ENCODE data around the gene ALPK1. TPM values are rescaled to one million over a fixed set of nuclear protein-coding genes. Genes with fewer than 3 reads are reported as not detected.

ALPK1 gene
- total RNA-seq, 4 donors from 2014 or later = 12.6 to 19.9 (median 14.8) TPM

GRCh38 chr4:112374850-112375249 is 77.7 kb downstream of the ALPK1 start:
- Histone ChIP-seq H3K9me3 (no peaks in the 10 kb centered on the region), H3K27ac (replicated peaks in 1 of 4) (no peak overlapping the region), H3K27me3 (no peaks in the 10 kb centered on the region), H3K4me3 (no peak overlapping the region), H3K36me3 (peaks cover 0 to 20% (median 14%) of the 10 kb centered on the region in 4 donors), H3K4me1 (no peaks in the 10 kb centered on the region)
- no peak for DNase-seq (ENCODE audit: extremely low spot score)
- intact Hi-C loops (cut with DNase I) = no loop called here
- TF ChIP-seq POLR2A (IDR thresholded peaks at IDR 0.05; ENCODE audit: low read depth) = no peak
- TF ChIP-seq, protein P1, sequence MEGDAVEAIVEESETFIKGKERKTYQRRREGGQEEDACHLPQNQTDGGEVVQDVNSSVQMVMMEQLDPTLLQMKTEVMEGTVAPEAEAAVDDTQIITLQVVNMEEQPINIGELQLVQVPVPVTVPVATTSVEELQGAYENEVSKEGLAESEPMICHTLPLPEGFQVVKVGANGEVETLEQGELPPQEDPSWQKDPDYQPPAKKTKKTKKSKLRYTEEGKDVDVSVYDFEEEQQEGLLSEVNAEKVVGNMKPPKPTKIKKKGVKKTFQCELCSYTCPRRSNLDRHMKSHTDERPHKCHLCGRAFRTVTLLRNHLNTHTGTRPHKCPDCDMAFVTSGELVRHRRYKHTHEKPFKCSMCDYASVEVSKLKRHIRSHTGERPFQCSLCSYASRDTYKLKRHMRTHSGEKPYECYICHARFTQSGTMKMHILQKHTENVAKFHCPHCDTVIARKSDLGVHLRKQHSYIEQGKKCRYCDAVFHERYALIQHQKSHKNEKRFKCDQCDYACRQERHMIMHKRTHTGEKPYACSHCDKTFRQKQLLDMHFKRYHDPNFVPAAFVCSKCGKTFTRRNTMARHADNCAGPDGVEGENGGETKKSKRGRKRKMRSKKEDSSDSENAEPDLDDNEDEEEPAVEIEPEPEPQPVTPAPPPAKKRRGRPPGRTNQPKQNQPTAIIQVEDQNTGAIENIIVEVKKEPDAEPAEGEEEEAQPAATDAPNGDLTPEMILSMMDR (IDR thresholded peaks at IDR 0.05) = no peak
- no peak for TF ChIP-seq POLR2AphosphoS5 (IDR thresholded peaks at IDR 0.05)
- no peak for TF ChIP-seq EP300 (IDR thresholded peaks at IDR 0.05)
- WGBS = 94% methylated on average over 2 of the region's 2 CpGs

- 78% methylated on average over 6 of the region's 6 CpGs for WGBS
- no peak overlapping the region for H3K27ac ChIP-seq (replicated peaks in 1 of 4)
- no peaks in the 10 kb centered on the region for H3K9me3 ChIP-seq
- H3K4me3 ChIP-seq = no peak overlapping the region
- no peak for DNase-seq (ENCODE audit: extremely low spot score)
- H3K36me3 ChIP-seq = peaks cover 0 to 20% (median 14%) of the 10 kb centered on the region in 4 donors
- intact Hi-C loops (cut with DNase I) = no loop called here
- TF ChIP-seq POLR2A (IDR thresholded peaks at IDR 0.05; ENCODE audit: low read depth) (no peak), POLR2AphosphoS5 (IDR thresholded peaks at IDR 0.05) (no peak), EP300 (IDR thresholded peaks at IDR 0.05) (no peak)
- TF ChIP-seq, protein P1 (IDR thresholded peaks at IDR 0.05) = no peak
- no peaks in the 10 kb centered on the region for H3K4me1 ChIP-seq
- no peaks in the 10 kb centered on the region for H3K27me3 ChIP-seq
Measured at GRCh38 chr4:112377171-112377570, 80.0 kb downstream of the ALPK1 start.

DNA sequence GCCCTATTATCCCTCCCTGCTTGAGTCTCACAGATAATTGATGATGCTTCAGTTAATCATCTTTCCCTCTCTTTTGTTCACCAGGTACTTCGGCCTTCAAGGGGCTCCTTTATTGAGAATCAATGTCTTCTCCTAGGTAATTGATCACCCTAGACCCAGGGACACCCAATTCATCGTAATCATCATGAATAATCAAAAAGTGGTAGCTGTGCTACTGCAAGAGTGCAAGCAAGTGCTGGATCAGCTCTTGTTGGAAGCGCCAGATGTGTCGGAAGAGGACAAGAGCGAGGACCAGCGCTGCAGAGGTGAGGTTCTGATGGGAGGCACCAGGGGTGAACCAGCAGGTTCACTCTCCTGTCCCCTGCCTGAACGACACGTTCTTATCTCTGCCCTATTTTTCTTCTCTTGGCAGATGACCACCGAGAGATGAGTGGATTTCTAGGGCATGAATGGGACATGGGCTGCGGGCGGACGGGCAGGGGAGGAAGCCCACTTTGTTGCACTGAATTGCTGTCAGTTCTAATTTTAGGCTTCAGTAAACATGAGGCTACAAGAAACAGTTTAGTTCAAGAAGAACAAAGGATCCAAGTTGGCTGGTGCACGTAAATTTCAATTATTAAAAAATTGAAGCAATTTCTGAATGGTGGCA is 80.5 kb downstream of the ALPK1 start:
- Histone ChIP-seq H3K4me3 (no peak overlapping the region), H3K9me3 (no peaks in the 10 kb centered on the region), H3K36me3 (peaks cover 0 to 25% (median 18%) of the 10 kb centered on the region in 4 donors), H3K4me1 (no peaks in the 10 kb centered on the region), H3K27ac (replicated peaks in 1 of 4) (no peak overlapping the region), H3K27me3 (no peaks in the 10 kb centered on the region)
- no peak for DNase-seq (ENCODE audit: extremely low spot score)
- intact Hi-C loops (cut with DNase I) = no loop called here
- TF ChIP-seq, protein P1 (IDR thresholded peaks at IDR 0.05) = no peak
- TF ChIP-seq EP300 (IDR thresholded peaks at IDR 0.05) (no peak), POLR2AphosphoS5 (IDR thresholded peaks at IDR 0.05) (no peak), POLR2A (IDR thresholded peaks at IDR 0.05; ENCODE audit: low read depth) (no peak)
- 89% methylated on average over 13 of the region's 13 CpGs for WGBS

DNA sequence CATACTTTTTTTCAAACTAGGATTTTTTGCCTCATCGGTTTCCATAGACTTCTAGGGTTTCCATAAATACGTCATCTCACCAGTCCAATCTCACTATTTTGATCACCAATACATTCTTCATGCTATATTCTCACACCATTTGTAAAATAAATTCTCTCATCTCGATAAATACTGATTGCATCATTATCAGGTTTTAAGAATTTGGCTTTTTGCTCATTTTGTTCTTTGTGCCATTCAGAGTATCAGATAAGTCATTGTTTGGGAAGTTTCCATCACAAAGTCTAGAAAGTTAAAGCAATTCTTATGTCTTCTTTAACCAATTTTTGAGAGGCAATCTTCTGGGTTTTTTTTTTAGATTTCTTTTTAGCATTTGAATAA is 81.1 kb downstream of the ALPK1 start:
- Histone ChIP-seq H3K36me3 (peaks cover 0 to 30% (median 21%) of the 10 kb centered on the region in 4 donors), H3K4me1 (no peaks in the 10 kb centered on the region), H3K27ac (replicated peaks in 1 of 4) (no peak overlapping the region), H3K27me3 (no peaks in the 10 kb centered on the region), H3K4me3 (no peak overlapping the region), H3K9me3 (no peaks in the 10 kb centered on the region)
- intact Hi-C loops (cut with DNase I) = no loop called here
- TF ChIP-seq, protein P1 (IDR thresholded peaks at IDR 0.05) = no peak
- TF ChIP-seq EP300 (IDR thresholded peaks at IDR 0.05) (no peak), POLR2AphosphoS5 (IDR thresholded peaks at IDR 0.05) (no peak), POLR2A (IDR thresholded peaks at IDR 0.05; ENCODE audit: low read depth) (no peak)
- WGBS = 87% methylated on average over 3 of the region's 3 CpGs
- no peak for DNase-seq (ENCODE audit: extremely low spot score)

GRCh38 chr4:112378858-112379257 is 81.7 kb downstream of the ALPK1 start:
- DNase-seq (ENCODE audit: extremely low spot score) = no peak
- Histone ChIP-seq H3K27ac (replicated peaks in 1 of 4) (no peak overlapping the region), H3K4me1 (no peaks in the 10 kb centered on the region), H3K27me3 (no peaks in the 10 kb centered on the region), H3K4me3 (no peak overlapping the region), H3K36me3 (peaks cover 0 to 37% (median 22%) of the 10 kb centered on the region in 4 donors), H3K9me3 (no peaks in the 10 kb centered on the region)
- no peak for TF ChIP-seq POLR2AphosphoS5 (IDR thresholded peaks at IDR 0.05)
- intact Hi-C loops (cut with DNase I) = no loop called here
- 80% methylated on average over 3 of the region's 3 CpGs for WGBS

Measured in esophagus muscularis mucosa (tissue), 4 donors.